ENCODE results near the gene AHDC1. TPM values are rescaled to one million over a fixed set of nuclear protein-coding genes. Genes with fewer than 3 reads are reported as not detected.

Gene AHDC1
- polyA plus RNA-seq, 1 donor from 2014 or later: 5.3 TPM

- no peak for TF ChIP-seq CTCF (IDR thresholded peaks at IDR 0.05; ENCODE audit: poor library complexity, severe bottlenecking)
- TF ChIP-seq REST (IDR thresholded peaks at IDR 0.05; ENCODE audit: borderline replicate concordance): no peak
- TF ChIP-seq POLR2AphosphoS5 (IDR thresholded peaks at IDR 0.05): no peak
- TF ChIP-seq EZH2 (IDR thresholded peaks at IDR 0.05; ENCODE audit: borderline replicate concordance, insufficient read depth, low read length, poor library complexity, severe bottlenecking): no peak
- TF ChIP-seq TAF1 (IDR thresholded peaks at IDR 0.05; ENCODE audit: low read depth): no peak
- no peak for TF ChIP-seq EP300 (conservative IDR thresholded peaks at IDR 0.05; ENCODE audit: poor library complexity, severe bottlenecking)
- no peak for TF ChIP-seq MXI1 (conservative IDR thresholded peaks at IDR 0.05; ENCODE audit: poor library complexity, severe bottlenecking)
- TF ChIP-seq RAD21 (conservative IDR thresholded peaks at IDR 0.05): no peak
- no peak for TF ChIP-seq SMC3 (conservative IDR thresholded peaks at IDR 0.05; ENCODE audit: poor library complexity)
- peaks cover 21% of the 10 kb centered on the region for H3K27me3 ChIP-seq (ENCODE audit: insufficient read depth, low read depth, low read length)
Measured at GRCh38 chr1:27638805-27639204, 34.9 kb upstream of the AHDC1 start.

GRCh38 chr1:27638047-27638734 is 34.2 kb upstream of the AHDC1 start:
- Histone ChIP-seq H4K20me1 (ENCODE audit: insufficient read depth) (no peaks in the 10 kb centered on the region), H3K4me2 (ENCODE audit: low read length) (no peak overlapping the region), H3K9ac (ENCODE audit: low read length) (no peak overlapping the region), H3K27me3 (ENCODE audit: insufficient read depth, low read depth, low read length) (peaks cover 28% of the 10 kb centered on the region), H3K79me2 (replicated peaks; ENCODE audit: insufficient read depth, low read length) (no peaks in the 10 kb centered on the region), H2AFZ (ENCODE audit: low read depth, low read length) (no peak overlapping the region), H3K36me3 (ENCODE audit: insufficient read depth, low read length) (no peaks in the 10 kb centered on the region), H3F3A (ENCODE audit: insufficient read depth, low read length, poor library complexity, severe bottlenecking) (no peaks in the 10 kb centered on the region), H3K9me3 (ENCODE audit: low read length) (no peaks in the 10 kb centered on the region), H3K27ac (ENCODE audit: low read length) (no peak overlapping the region), H3K4me3 (ENCODE audit: low read length) (no peak overlapping the region), H3K9me2 (ENCODE audit: insufficient read depth, low read length) (no peaks in the 10 kb centered on the region)
- TF ChIP-seq POLR2AphosphoS5 (IDR thresholded peaks at IDR 0.05) (no peak), TAF1 (IDR thresholded peaks at IDR 0.05; ENCODE audit: low read depth) (no peak), RAD21 (conservative IDR thresholded peaks at IDR 0.05) (no peak), EP300 (conservative IDR thresholded peaks at IDR 0.05; ENCODE audit: poor library complexity, severe bottlenecking) (no peak), SMC3 (conservative IDR thresholded peaks at IDR 0.05; ENCODE audit: poor library complexity) (no peak), REST (IDR thresholded peaks at IDR 0.05; ENCODE audit: borderline replicate concordance) (no peak), EZH2 (IDR thresholded peaks at IDR 0.05; ENCODE audit: borderline replicate concordance, insufficient read depth, low read length, poor library complexity, severe bottlenecking) (no peak), CTCF (IDR thresholded peaks at IDR 0.05; ENCODE audit: poor library complexity, severe bottlenecking) (no peak), MXI1 (conservative IDR thresholded peaks at IDR 0.05; ENCODE audit: poor library complexity, severe bottlenecking) (no peak)

More at GRCh38 chr1:27638805-27639204, 34.9 kb upstream of the AHDC1 start:
- Histone ChIP-seq H3K9me3 (ENCODE audit: low read length) (no peaks in the 10 kb centered on the region), H3K4me2 (ENCODE audit: low read length) (no peak overlapping the region), H3F3A (ENCODE audit: insufficient read depth, low read length, poor library complexity, severe bottlenecking) (no peaks in the 10 kb centered on the region), H3K9ac (ENCODE audit: low read length) (no peak overlapping the region), H3K79me2 (replicated peaks; ENCODE audit: insufficient read depth, low read length) (no peaks in the 10 kb centered on the region), H3K36me3 (ENCODE audit: insufficient read depth, low read length) (no peaks in the 10 kb centered on the region), H3K27ac (ENCODE audit: low read length) (no peak overlapping the region), H2AFZ (ENCODE audit: low read depth, low read length) (no peak overlapping the region), H4K20me1 (ENCODE audit: insufficient read depth) (no peaks in the 10 kb centered on the region), H3K4me3 (ENCODE audit: low read length) (no peak overlapping the region), H3K9me2 (ENCODE audit: insufficient read depth, low read length) (no peaks in the 10 kb centered on the region)

Measured in neural cell (in vitro differentiated cells).